Measurements from ENCODE around the gene TGM5. TPM values are rescaled to one million over a fixed set of nuclear protein-coding genes. Genes with fewer than 3 reads are reported as not detected.
"Not testable (repeated sequence)": the region's sequence is repeated elsewhere in the genome, so short reads cannot be mapped to it uniquely, and the experiment has no call there.

The TGM5 gene
- total and polyA plus RNA-seq, 7 donors, result 0.03 to 0.78 (median 0.06) TPM; not detected in 4

DNA sequence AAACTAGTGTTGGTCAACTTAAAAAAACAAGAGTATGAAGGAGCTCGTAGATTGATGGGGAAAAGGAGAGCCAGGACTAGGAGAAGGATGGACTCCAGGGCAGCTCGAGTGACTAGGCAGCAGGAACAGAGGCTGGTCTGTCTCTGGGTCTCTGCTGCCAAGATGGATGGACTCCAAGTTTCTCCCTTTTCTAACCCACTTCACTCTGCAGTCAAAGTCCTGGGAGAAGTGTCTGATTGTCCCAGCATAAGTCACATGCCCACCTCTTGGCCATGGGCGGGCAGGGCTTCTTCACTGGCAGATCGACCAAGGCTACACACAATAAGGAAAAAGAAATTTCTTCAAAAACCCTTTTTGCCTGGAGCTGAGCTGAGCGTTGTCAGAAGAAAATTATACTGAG lies 36.8 kb downstream of the TGM5 start:
- 56 to 83% (median 66%) methylated on average over 5 of the region's 5 CpGs for WGBS, 3 donors
- H3K27me3 ChIP-seq (ENCODE audit: insufficient read depth in 3 of 3, low read length in 2 of 3), result no peaks in the 10 kb centered on the region
- no peaks in the 10 kb centered on the region for H3K9me3 ChIP-seq
- TF ChIP-seq, protein P1, sequence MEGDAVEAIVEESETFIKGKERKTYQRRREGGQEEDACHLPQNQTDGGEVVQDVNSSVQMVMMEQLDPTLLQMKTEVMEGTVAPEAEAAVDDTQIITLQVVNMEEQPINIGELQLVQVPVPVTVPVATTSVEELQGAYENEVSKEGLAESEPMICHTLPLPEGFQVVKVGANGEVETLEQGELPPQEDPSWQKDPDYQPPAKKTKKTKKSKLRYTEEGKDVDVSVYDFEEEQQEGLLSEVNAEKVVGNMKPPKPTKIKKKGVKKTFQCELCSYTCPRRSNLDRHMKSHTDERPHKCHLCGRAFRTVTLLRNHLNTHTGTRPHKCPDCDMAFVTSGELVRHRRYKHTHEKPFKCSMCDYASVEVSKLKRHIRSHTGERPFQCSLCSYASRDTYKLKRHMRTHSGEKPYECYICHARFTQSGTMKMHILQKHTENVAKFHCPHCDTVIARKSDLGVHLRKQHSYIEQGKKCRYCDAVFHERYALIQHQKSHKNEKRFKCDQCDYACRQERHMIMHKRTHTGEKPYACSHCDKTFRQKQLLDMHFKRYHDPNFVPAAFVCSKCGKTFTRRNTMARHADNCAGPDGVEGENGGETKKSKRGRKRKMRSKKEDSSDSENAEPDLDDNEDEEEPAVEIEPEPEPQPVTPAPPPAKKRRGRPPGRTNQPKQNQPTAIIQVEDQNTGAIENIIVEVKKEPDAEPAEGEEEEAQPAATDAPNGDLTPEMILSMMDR (IDR thresholded peaks at IDR 0.05), result no peak
- intact Hi-C loops (cut with DNase I), result no loop called here
- H3K4me3 ChIP-seq, result no peak overlapping the region
- no peak for DNase-seq
- H3K36me3 ChIP-seq (ENCODE audit: insufficient read depth in 1 of 2, low read depth in 1 of 2), result no peaks in the 10 kb centered on the region
- peaks cover 12% of the 10 kb centered on the region for H3K4me1 ChIP-seq
- peak overlapping the region; percentile 38 for H3K27ac ChIP-seq
- ATAC-seq, result no peak

DNA sequence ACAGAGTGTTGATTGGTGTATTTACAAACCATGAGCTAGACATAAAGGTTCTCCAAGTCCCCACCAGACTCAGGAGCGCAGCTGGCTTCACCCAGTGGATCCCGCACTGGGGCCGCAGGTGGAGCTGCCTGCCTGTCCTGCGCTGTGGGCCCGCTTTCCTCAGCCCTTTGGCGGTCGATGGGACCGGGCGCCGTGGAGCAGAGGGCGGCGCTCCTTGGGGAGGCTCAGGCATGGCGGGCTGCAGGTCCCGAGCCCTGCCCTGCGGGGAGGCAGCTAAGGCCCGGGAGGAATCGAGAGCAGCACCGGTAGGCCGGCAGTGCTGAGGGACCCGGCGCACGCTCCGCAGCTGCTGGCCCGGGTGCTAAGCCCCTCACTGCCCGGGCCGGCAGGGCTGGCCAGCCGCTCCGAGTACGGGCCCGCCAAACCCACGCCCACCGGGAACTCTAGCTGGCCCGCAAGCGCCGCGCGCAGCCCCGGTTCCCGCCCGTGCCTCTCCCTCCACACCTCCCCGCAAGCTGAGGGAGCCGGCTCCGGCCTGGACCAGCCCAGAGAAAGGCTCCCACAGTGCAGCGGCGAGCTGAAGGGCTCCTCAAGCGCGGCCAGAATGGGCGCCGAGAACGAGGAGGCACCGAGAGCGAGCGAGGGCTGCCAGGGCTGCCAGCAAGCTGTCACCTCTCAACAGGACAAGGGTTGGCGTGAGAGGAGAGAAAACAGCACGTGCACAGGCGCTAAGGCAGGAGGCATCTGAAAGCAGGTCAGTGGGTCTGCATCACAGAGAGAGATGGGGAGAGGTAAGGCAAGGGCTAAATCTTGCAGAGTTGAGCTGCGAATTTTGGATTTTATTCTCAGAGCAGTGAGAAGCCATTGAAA lies 40.1 kb downstream of the TGM5 start:
- Histone ChIP-seq H3K36me3 (ENCODE audit: insufficient read depth in 1 of 2, low read depth in 1 of 2) (no peaks in the 10 kb centered on the region), H3K27me3 (ENCODE audit: insufficient read depth in 3 of 3, low read length in 2 of 3) (no peaks in the 10 kb centered on the region), H3K4me1 (peaks cover 12% of the 10 kb centered on the region), H3K27ac (no peak overlapping the region), H3K4me3 (no peak overlapping the region), H3K9me3 (no peaks in the 10 kb centered on the region)
- TF ChIP-seq, protein P1 (IDR thresholded peaks at IDR 0.05), result no peak
- intact Hi-C loops (cut with DNase I), result no loop called here
- DNase-seq, result no peak
- ATAC-seq, result no peak
- 95 to 98% (median 97%) methylated on average over 36 to 57 of the region's 57 CpGs for WGBS, 3 donors

DNA sequence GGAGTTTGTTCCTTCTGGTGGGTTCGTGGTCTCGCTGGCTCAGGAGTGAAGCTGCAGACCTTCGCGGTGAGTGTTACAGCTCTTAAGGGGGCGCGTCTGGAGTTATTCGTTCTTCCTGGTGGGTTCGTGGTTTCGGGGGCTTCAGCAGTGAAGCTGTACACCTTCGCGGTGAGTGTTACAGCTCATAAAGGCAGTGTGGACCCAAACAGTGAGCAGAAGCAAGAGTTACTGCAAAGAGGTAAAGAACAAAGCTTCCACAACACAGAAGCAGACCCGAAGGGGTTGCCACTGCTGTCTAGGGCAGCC lies 40.8 kb downstream of the TGM5 start:
- not testable (repeated sequence) for H3K27ac ChIP-seq; H3K9me3 ChIP-seq; H3K36me3 ChIP-seq (ENCODE audit: insufficient read depth in 1 of 2, low read depth in 1 of 2); H3K4me3 ChIP-seq; H3K27me3 ChIP-seq (ENCODE audit: insufficient read depth in 3 of 3, low read length in 2 of 3); H3K4me1 ChIP-seq; DNase-seq; ATAC-seq
- WGBS, 3 donors, result 90 to 93% (median 92%) methylated on average over 12 of the region's 12 CpGs
- intact Hi-C loops (cut with DNase I), result loop anchor here (1.0 to 2.0 kb wide), 2 partner anchors 60 to 61 kb away; no protein-coding TSS in a partner anchor

DNA sequence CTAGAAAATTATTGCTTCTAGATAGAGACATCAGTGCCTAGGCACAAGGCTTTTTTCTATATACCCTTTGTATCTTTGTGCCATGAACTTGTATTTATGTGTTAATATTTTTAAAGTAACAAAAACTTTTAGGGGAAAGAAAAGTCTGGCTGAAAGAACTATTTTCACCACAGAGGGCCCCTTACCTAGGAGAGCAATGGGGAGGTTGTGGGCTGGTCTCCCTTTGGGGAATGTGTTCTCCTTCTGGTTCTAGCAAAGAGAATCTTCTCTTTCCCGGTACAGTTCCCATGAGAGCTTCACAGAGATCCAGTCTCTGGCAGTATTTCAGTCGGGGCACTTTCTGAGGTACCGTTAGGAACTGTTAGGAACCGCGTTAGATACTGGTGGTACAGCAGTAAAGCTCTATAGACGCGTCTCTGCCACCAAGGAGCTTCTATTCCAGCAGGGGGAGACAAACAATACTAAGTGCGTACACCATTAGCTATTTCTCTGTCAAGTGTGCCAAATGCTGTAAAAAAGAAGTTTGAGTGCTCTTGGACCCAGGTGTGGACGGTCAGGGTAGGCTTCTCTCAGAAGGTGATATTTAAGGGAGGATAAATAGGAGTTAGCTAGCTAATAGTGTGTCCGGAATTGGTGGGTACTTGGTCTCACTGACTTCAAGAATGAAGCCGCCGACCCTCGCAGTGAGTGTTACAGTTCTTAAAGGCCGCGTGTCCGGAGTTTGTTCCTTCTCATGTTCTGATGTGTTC lies 41.4 kb downstream of the TGM5 start:
- Histone ChIP-seq H3K4me1 (peaks cover 4% of the 10 kb centered on the region), H3K9me3 (no peaks in the 10 kb centered on the region), H3K4me3 (no peak overlapping the region), H3K27me3 (ENCODE audit: insufficient read depth in 3 of 3, low read length in 2 of 3) (no peaks in the 10 kb centered on the region), H3K36me3 (ENCODE audit: insufficient read depth in 1 of 2, low read depth in 1 of 2) (no peaks in the 10 kb centered on the region), H3K27ac (no peak overlapping the region)
- TF ChIP-seq, protein P1 (IDR thresholded peaks at IDR 0.05), result peak; percentile 87
- DNase-seq (no peak), ATAC-seq (peak; percentile 88 to 98 (median 92))
- intact Hi-C loops (cut with DNase I), result loop anchor here (1.0 to 2.0 kb wide), 2 partner anchors 61 kb away; no protein-coding TSS in a partner anchor
- 43 to 49% (median 44%) methylated on average over 16 of the region's 16 CpGs for whole genome bisulfite sequencing, 3 donors

DNA sequence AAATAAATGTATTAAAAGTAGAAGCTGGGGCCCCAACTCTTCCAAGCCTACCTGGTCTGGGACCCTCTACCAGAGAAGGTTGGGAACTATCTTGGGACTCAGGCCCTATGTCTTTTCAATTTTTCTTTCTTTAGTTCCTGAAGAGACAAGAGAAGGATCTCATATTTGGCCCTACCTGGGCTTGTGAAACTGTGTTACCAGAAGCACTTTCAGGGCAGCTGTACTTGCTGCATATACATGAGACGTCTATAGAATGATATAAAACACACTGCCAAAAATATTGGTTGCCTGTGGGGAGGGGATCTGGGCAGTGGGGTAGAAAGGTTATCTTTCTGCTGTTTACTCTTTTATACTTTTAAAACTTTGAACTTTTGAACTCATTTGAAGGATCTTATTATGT lies 45.3 kb downstream of the TGM5 start:
- Histone ChIP-seq H3K36me3 (ENCODE audit: insufficient read depth in 1 of 2, low read depth in 1 of 2) (no peaks in the 10 kb centered on the region), H3K4me1 (no peaks in the 10 kb centered on the region), H3K9me3 (no peaks in the 10 kb centered on the region), H3K27me3 (ENCODE audit: insufficient read depth in 3 of 3, low read length in 2 of 3) (no peaks in the 10 kb centered on the region), H3K4me3 (no peak overlapping the region), H3K27ac (no peak overlapping the region)
- 84 to 97% (median 88%) methylated on average over 1 of the region's 1 CpG for WGBS, 3 donors
- TF ChIP-seq, protein P1 (IDR thresholded peaks at IDR 0.05), result no peak
- DNase-seq, result no peak
- intact Hi-C loops (cut with DNase I), result no loop called here
- no peak for ATAC-seq
